Measurements from ENCODE around the gene SARDH.
"Not testable (repeated sequence)": the region's sequence is repeated elsewhere in the genome, so short reads cannot be mapped to it uniquely, and the experiment has no call there.

SARDH gene

DNA sequence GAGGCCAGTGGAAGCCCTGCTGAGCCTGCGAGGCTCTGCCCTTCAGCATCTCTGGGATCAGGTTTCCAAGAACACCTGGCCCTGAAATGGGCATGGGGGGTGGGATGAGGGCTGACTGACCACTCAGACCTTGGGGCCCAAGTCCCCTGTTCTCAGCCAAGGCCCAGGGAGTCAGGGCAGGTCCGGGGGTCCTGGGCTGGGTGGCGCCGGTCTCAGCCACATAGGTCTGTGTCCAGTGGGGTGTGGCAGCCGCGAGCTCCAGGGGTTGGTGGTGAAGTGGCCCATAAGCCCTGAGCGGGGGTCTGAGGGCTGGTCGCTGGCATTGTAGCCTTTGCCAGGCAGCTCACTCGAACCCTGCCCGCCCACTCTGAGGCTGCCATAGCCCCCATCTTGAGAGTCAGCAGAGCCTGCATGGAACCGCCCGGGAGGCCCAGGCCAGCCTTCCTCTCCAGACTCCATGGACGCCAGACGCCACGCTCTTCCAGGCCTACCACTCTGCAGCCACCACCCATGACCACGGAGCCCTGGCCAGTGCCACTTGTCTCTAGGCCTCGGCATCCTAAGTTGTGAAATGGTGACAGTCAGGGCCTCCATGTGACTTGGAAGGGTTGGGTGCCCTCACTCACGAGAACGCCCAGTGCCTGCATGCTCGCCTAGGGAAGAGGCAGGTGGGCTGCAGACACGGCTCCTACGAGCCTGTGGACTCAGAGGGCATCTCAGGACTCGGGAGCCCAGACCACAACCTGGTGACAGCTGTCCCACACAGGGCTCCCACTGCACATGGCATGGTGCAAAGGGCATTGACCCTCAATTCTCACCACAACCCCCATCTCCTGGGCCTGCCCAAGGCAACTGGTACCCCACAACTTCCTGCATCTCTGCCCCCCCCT is 108.7 kb downstream of the SARDH start:
- Histone ChIP-seq H3K9me2 (replicated peaks; ENCODE audit: control insufficient read depth, low read length) (no peaks in the 10 kb centered on the region), H3K4me3 (ENCODE audit: low read length) (no peak overlapping the region), H3K4me2 (ENCODE audit: low read length) (no peak overlapping the region), H3K9me3 (ENCODE audit: control insufficient read depth, insufficient read depth, low read length) (peaks cover 5% of the 10 kb centered on the region; the same call in 1 of the 2 replicates), H3K27ac (ENCODE audit: low read depth, low read length) (no peak overlapping the region), H4K20me1 (ENCODE audit: control insufficient read depth, insufficient read depth, low read depth, low read length) (no peaks in the 10 kb centered on the region), H3K36me3 (ENCODE audit: control insufficient read depth, low read length) (no peaks in the 10 kb centered on the region), H3K27me3 (ENCODE audit: control insufficient read depth, low read length) (no peaks in the 10 kb centered on the region; the same call in 1 of the 2 replicates), H3K79me2 (ENCODE audit: control insufficient read depth, low read length) (no peaks in the 10 kb centered on the region), H3F3A (ENCODE audit: control insufficient read depth, insufficient read depth) (no peaks in the 10 kb centered on the region), H3K4me1 (ENCODE audit: control insufficient read depth, low read length) (no peaks in the 10 kb centered on the region)
- TF ChIP-seq CTCF (IDR thresholded peaks at IDR 0.05; ENCODE audit: low read depth, low read length, poor library complexity, severe bottlenecking) (no peak), EZH2phosphoT487 (IDR thresholded peaks at IDR 0.05; ENCODE audit: borderline replicate concordance, low read length) (no peak)

DNA sequence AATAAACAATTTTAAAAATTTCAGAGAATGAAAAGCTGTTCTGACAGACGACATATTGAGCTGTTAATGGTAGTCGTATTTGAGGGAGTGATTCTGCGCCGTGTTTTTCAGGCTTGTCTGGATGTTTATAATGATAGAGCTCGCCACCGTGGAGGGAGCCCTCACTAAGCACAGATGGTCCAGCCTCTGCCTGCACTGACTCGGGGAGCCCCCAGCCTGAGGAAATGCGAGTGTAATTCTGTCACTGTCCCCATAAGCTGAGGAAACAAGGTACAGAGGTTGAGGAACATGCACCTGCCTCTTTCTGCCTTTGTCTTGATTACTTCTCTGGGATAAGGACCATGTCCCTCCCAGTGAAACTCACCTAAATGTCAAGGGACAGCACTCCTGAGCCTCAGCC is 109.4 kb downstream of the SARDH start:
- no peak overlapping the region for H3K27ac ChIP-seq (ENCODE audit: low read depth, low read length)
- H3K79me2 ChIP-seq (ENCODE audit: control insufficient read depth, low read length): no peaks in the 10 kb centered on the region
- no peaks in the 10 kb centered on the region for H4K20me1 ChIP-seq (ENCODE audit: control insufficient read depth, insufficient read depth, low read depth, low read length)
- no peaks in the 10 kb centered on the region for H3K36me3 ChIP-seq (ENCODE audit: control insufficient read depth, low read length)
- no peaks in the 10 kb centered on the region for H3K9me2 ChIP-seq (replicated peaks; ENCODE audit: control insufficient read depth, low read length)
- H3F3A ChIP-seq (ENCODE audit: control insufficient read depth, insufficient read depth): no peaks in the 10 kb centered on the region
- H3K9me3 ChIP-seq (ENCODE audit: control insufficient read depth, insufficient read depth, low read length): peaks cover 5% of the 10 kb centered on the region; the same call in 1 of the 2 replicates
- H3K4me1 ChIP-seq (ENCODE audit: control insufficient read depth, low read length): no peaks in the 10 kb centered on the region
- H3K4me2 ChIP-seq (ENCODE audit: low read length): no peak overlapping the region
- no peaks in the 10 kb centered on the region; the same call in 1 of the 2 replicates for H3K27me3 ChIP-seq (ENCODE audit: control insufficient read depth, low read length)
- TF ChIP-seq EZH2phosphoT487 (IDR thresholded peaks at IDR 0.05; ENCODE audit: borderline replicate concordance, low read length) (no peak), CTCF (IDR thresholded peaks at IDR 0.05; ENCODE audit: low read depth, low read length, poor library complexity, severe bottlenecking) (no peak)
- no peak overlapping the region for H3K4me3 ChIP-seq (ENCODE audit: low read length)

- H3K4me2 ChIP-seq (ENCODE audit: low read length): no peak overlapping the region
- no peak overlapping the region for H3K27ac ChIP-seq (ENCODE audit: low read depth, low read length)
- no peak for TF ChIP-seq CTCF (IDR thresholded peaks at IDR 0.05; ENCODE audit: low read depth, low read length, poor library complexity, severe bottlenecking)
- no peak for TF ChIP-seq EZH2phosphoT487 (IDR thresholded peaks at IDR 0.05; ENCODE audit: borderline replicate concordance, low read length)
- H3K9me3 ChIP-seq (ENCODE audit: control insufficient read depth, insufficient read depth, low read length): peaks cover 5% of the 10 kb centered on the region; the same call in 1 of the 2 replicates
- H4K20me1 ChIP-seq (ENCODE audit: control insufficient read depth, insufficient read depth, low read depth, low read length): no peaks in the 10 kb centered on the region
- H3K4me3 ChIP-seq (ENCODE audit: low read length): no peak overlapping the region
- H3K79me2 ChIP-seq (ENCODE audit: control insufficient read depth, low read length): no peaks in the 10 kb centered on the region
- no peaks in the 10 kb centered on the region for H3K4me1 ChIP-seq (ENCODE audit: control insufficient read depth, low read length)
- H3K36me3 ChIP-seq (ENCODE audit: control insufficient read depth, low read length): no peaks in the 10 kb centered on the region
- H3F3A ChIP-seq (ENCODE audit: control insufficient read depth, insufficient read depth): no peaks in the 10 kb centered on the region
- no peaks in the 10 kb centered on the region for H3K9me2 ChIP-seq (replicated peaks; ENCODE audit: control insufficient read depth, low read length)
- H3K27me3 ChIP-seq (ENCODE audit: control insufficient read depth, low read length): peaks cover 4% of the 10 kb centered on the region; the same call in 1 of the 2 replicates
These were observed 110.8 kb downstream of the SARDH start for GRCh38 chr9:133627341-133627740.

DNA sequence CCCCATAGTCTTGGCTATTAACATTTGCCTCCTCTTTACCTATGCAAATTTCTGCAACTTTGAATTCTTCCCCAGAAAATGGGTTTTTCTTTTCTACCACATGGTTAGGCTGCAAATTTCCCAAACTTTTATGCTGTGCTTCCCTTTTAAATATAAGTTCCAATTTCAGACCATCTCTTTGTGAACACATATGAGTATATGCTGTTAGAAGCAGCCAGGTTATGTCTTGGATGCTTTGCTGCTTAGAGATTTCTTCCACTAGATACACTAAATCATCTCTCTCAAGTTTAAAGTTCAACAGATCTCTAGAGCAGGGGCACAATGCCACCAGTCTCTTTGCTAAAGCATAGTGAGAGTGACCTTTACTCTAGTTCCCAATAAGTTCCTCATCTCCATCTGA is 112.1 kb downstream of the SARDH start:
- not testable (repeated sequence) for H3K9me2 ChIP-seq (replicated peaks; ENCODE audit: control insufficient read depth, low read length); H3K9me3 ChIP-seq (ENCODE audit: control insufficient read depth, insufficient read depth, low read length); H3K4me3 ChIP-seq (ENCODE audit: low read length); H3K4me2 ChIP-seq (ENCODE audit: low read length); H3K36me3 ChIP-seq (ENCODE audit: control insufficient read depth, low read length); H4K20me1 ChIP-seq (ENCODE audit: control insufficient read depth, insufficient read depth, low read depth, low read length); H3K4me1 ChIP-seq (ENCODE audit: control insufficient read depth, low read length); H3F3A ChIP-seq (ENCODE audit: control insufficient read depth, insufficient read depth); H3K79me2 ChIP-seq (ENCODE audit: control insufficient read depth, low read length); H3K27ac ChIP-seq (ENCODE audit: low read depth, low read length); H3K27me3 ChIP-seq (ENCODE audit: control insufficient read depth, low read length)
